ENCODE results near the gene SLC44A1. TPM values are rescaled to one million over a fixed set of nuclear protein-coding genes. Genes with fewer than 3 reads are reported as not detected.
A peak's percentile ranks its signal among the peaks of the same experiment; 100 is the strongest.

Gene SLC44A1
- total RNA-seq, 1 donor from 2014 or later = 69.7 TPM

- no peak for DNase-seq (ENCODE audit: low spot score)
- Mint-ChIP-seq H3K27me3 (ENCODE audit: unreplicated experiment) (peaks cover 1% of the 10 kb centered on the region), H3K9me3 (ENCODE audit: unreplicated experiment) (no peaks in the 10 kb centered on the region), H3K4me1 (ENCODE audit: unreplicated experiment) (peaks cover 25% of the 10 kb centered on the region), H3K4me3 (ENCODE audit: unreplicated experiment) (no peak overlapping the region), H3K27ac (ENCODE audit: unreplicated experiment) (peak overlapping the region; percentile 24), H3K36me3 (ENCODE audit: low read depth, unreplicated experiment) (no peaks in the 10 kb centered on the region)
- TF ChIP-seq CTCF (IDR thresholded peaks at IDR 0.05; ENCODE audit: unreplicated experiment) = no peak
Observed at GRCh38 chr9:105403552-105404248, 159.2 kb downstream of the SLC44A1 start.

DNA sequence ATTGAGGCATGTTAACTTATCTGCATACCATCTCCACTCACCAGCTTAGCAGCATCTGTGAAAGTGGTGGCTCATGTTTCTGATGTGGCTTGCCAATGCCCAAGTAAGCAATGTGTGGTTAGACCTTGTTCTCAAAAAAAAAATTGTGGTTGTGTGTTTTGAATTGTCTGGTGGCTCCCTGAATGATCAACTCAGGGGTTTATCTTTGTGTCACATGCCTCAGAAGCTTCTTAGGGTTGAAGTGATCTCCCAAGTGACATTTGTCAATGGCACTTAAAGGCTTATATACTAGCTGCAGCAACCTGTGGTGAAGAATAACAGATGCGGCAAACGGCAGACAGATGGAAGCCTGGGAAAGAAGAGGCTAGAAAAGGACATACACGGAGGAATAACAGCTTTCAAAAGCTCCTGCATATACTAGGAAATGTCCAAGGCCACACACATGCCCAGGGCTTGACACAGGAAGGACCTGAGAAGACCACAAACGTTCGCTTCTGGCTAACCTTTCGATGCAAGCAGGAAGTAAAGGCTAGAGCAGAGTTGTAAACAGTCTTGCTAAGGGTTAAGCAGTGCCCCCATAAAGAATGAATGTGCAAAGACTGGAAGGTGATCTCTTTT is 161.2 kb downstream of the SLC44A1 start:
- H3K4me3 Mint-ChIP-seq (ENCODE audit: unreplicated experiment) = no peak overlapping the region
- no peak for DNase-seq (ENCODE audit: low spot score)
- peaks cover 18% of the 10 kb centered on the region for H3K4me1 Mint-ChIP-seq (ENCODE audit: unreplicated experiment)
- H3K36me3 Mint-ChIP-seq (ENCODE audit: low read depth, unreplicated experiment) = no peaks in the 10 kb centered on the region
- H3K27ac Mint-ChIP-seq (ENCODE audit: unreplicated experiment) = no peak overlapping the region
- no peak for TF ChIP-seq CTCF (IDR thresholded peaks at IDR 0.05; ENCODE audit: unreplicated experiment)
- peaks cover 1% of the 10 kb centered on the region for H3K27me3 Mint-ChIP-seq (ENCODE audit: unreplicated experiment)
- H3K9me3 Mint-ChIP-seq (ENCODE audit: unreplicated experiment) = no peaks in the 10 kb centered on the region

DNA sequence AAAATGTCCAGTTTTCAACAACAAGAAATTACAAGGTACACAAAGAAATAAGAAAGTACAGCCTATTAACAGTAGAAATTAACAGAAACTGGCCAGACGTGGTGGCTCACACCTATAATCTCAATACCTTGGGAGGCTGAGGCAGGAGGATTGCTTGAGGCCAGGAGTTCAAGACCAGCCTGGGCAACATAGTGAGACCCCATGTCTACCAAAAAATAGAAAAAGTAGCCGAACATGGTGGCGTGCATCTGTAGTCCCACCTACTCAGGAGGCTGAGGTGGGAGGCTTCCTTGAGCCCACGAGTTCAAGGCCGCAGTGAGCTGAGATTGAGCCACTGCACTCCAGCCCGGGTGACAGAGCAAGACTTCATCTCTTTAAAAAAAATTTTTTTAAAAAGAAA is 161.9 kb downstream of the SLC44A1 start:
- H3K27me3 Mint-ChIP-seq (ENCODE audit: unreplicated experiment) = peaks cover 1% of the 10 kb centered on the region
- peaks cover 1% of the 10 kb centered on the region for H3K36me3 Mint-ChIP-seq (ENCODE audit: low read depth, unreplicated experiment)
- H3K4me3 Mint-ChIP-seq (ENCODE audit: unreplicated experiment) = no peak overlapping the region
- no peaks in the 10 kb centered on the region for H3K9me3 Mint-ChIP-seq (ENCODE audit: unreplicated experiment)
- no peak overlapping the region for H3K27ac Mint-ChIP-seq (ENCODE audit: unreplicated experiment)
- H3K4me1 Mint-ChIP-seq (ENCODE audit: unreplicated experiment) = peaks cover 18% of the 10 kb centered on the region
- DNase-seq (ENCODE audit: low spot score) = no peak
- no peak for TF ChIP-seq CTCF (IDR thresholded peaks at IDR 0.05; ENCODE audit: unreplicated experiment)

DNA sequence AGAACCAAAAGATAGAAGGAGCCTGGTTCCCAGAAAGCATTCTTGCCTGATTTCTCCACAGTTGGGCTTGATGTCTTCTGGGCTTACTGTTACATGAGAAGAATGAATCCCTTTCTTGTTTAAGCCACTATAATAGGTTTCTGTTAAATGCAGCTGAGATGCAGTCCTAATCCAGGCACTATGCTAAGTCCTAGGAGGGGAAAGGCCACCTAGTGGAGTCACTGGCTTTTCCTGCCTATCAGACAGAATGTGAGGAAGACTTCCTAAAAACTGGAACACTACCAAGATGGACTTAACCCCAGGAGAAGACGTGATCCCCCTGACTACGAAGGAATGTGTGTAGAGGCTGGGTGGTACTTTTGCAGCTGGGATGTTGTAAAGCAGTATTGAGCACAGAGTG is 169.1 kb downstream of the SLC44A1 start:
- Mint-ChIP-seq H3K9me3 (ENCODE audit: unreplicated experiment) (no peaks in the 10 kb centered on the region), H3K4me1 (ENCODE audit: unreplicated experiment) (peaks cover 10% of the 10 kb centered on the region), H3K27ac (ENCODE audit: unreplicated experiment) (no peak overlapping the region), H3K4me3 (ENCODE audit: unreplicated experiment) (no peak overlapping the region), H3K27me3 (ENCODE audit: unreplicated experiment) (no peaks in the 10 kb centered on the region), H3K36me3 (ENCODE audit: low read depth, unreplicated experiment) (peaks cover 6% of the 10 kb centered on the region)
- DNase-seq (ENCODE audit: low spot score) = no peak
- no peak for TF ChIP-seq CTCF (IDR thresholded peaks at IDR 0.05; ENCODE audit: unreplicated experiment)

DNA sequence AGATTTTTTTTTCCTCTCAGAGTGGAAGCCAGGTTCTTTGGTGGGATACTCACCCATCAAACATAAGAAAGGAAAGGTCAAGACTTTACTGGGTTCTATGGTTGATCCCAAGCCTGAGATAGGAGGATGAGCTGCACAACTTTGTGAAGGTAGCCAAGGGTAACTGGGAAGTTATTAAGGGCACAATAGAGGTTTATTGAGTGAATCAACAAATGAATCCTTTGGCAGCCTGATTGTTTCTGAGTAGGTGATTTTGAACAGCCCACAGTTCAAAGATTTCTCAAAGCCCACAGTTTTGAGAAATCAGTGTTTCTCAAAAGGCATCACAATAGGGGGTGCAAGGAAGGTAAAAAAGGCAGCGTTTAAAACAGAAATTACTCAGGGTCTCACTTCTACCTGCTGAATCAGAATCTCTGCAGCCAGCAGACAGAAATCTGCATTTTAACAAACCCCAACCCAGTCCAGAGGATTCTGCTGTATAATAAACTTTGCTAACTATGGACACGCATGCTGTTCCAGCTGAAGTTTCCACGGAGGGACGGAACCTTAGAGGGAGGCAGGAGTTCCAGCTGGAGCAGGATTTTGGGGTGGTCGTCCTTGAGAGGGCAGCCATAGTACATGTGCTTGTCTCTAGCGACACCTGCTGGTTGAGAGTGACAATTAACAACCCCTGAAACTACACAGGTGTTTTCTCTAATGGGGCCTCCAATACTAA is 170.7 kb downstream of the SLC44A1 start:
- Mint-ChIP-seq H3K36me3 (ENCODE audit: low read depth, unreplicated experiment) (peaks cover 6% of the 10 kb centered on the region), H3K4me1 (ENCODE audit: unreplicated experiment) (peaks cover 10% of the 10 kb centered on the region), H3K4me3 (ENCODE audit: unreplicated experiment) (no peak overlapping the region), H3K27me3 (ENCODE audit: unreplicated experiment) (no peaks in the 10 kb centered on the region), H3K27ac (ENCODE audit: unreplicated experiment) (no peak overlapping the region), H3K9me3 (ENCODE audit: unreplicated experiment) (no peaks in the 10 kb centered on the region)
- TF ChIP-seq CTCF (IDR thresholded peaks at IDR 0.05; ENCODE audit: unreplicated experiment) = peak; percentile 92
- peak; percentile 66 for DNase-seq (ENCODE audit: low spot score)

All from endothelial cell (in vitro differentiated cells).